Measurements from ENCODE around the gene HECW1.

GRCh38 chr7:43590862-43591557, 478.6 kb downstream of the HECW1 start:
- TF ChIP-seq EZH2 (IDR thresholded peaks at IDR 0.05; ENCODE audit: low read depth, unreplicated experiment) (no peak), CTCF (conservative IDR thresholded peaks at IDR 0.05; ENCODE audit: low read depth in 2 of 2) (no peak), REST (IDR thresholded peaks at IDR 0.05; ENCODE audit: unreplicated experiment) (no peak), POLR2AphosphoS5 (IDR thresholded peaks at IDR 0.05; ENCODE audit: low read depth) (no peak), ETS1 (IDR thresholded peaks at IDR 0.05) (no peak), CREB1 (CRISPR knock-in tag; IDR thresholded peaks at IDR 0.05; ENCODE audit: low read depth) (no peak), EZH2phosphoT487 (IDR thresholded peaks at IDR 0.05; ENCODE audit: unreplicated experiment) (no peak), ZNF114 (CRISPR knock-in tag; IDR thresholded peaks at IDR 0.05) (no peak), JUNB (IDR thresholded peaks at IDR 0.05; ENCODE audit: unreplicated experiment) (no peak), ZNF462 (CRISPR knock-in tag; IDR thresholded peaks at IDR 0.05) (no peak), ZNF331 (CRISPR knock-in tag; IDR thresholded peaks at IDR 0.05; ENCODE audit: low read depth) (no peak), STAT1 (IDR thresholded peaks at IDR 0.05; ENCODE audit: unreplicated experiment) (no peak), NANOG (IDR thresholded peaks at IDR 0.05; ENCODE audit: borderline replicate concordance) (no peak)
